Suppressor macrophage (primary cell): ENCODE results near the gene CBFB.

Experiments used
- DNase-seq, 4 experiments: peaks; one replicate each; pipeline ENCODE4 v3.0.0-alpha.2; 2020 to 2022

The CBFB gene

GRCh38 chr16:67043420-67043819 lies 14.5 kb downstream of the CBFB start:
- no peak for DNase-seq

DNA sequence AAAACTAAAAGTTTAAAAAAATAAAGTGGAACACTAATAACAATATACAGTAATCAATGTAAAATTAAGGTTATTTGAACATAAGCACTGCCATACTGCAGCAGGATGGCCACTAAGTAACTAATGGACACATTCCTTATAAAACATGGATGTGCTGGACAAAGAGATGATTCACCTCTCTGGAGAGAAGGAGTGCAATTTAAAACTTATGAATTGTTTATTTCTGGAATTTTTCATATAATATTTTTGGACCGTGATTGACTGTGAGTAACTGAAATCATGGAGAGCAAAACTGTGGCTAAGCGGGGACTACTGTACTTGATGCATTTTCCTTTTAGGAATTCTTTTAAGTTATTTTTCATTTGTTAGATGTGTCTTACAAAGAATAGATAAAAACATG lies 21.8 kb downstream of the CBFB start:
- no peak for DNase-seq

DNA sequence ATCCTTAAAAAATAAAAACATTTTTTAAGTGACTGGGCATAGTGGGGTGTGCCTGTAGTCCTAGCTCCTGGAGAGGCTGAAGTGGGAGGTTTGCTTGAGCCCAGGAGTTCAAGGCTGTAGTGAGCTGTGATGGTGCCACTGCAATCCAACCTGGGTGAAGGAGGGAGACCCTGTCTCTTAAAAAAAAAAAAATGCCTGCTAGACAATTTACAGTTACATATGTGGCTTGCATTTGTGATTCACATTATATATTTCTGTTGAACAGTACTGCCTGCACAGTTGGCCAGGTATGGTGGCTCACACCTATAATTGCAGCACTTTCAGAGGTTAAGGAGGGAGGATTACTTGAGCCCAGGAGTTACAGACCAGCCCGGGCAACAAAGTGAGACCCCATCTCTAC lies 23.4 kb downstream of the CBFB start:
- no peak for DNase-seq

DNA sequence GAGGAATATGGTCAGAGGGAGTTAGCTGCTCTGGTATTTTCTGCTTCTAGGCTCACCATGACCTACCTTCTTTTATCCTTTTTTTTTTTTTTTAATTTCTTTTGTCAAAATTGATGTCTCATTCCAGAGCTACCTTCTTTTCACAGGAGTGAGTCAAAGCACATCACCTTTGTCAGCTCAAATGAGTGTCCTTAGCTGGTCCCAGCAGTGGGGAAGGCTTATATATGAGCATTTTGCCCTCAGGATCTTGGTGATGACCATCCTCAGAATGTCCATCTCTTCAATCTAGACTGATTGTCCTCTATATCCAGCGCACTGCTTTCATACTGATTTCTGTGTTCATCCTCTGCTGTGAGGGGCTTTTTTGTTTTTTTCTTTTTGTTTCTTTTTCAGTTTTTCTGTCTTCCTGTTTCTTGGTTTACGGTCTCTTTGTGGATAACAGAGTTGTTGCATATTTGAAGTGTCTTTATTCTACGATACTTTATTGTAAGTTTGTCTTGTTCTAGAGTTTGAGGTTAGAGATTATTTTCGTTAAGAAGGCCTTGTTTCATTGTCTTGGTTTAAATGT lies 24.9 kb downstream of the CBFB start:
- no peak for DNase-seq

GRCh38 chr16:67054901-67055300 lies 26.0 kb downstream of the CBFB start:
- no peak for DNase-seq

DNA sequence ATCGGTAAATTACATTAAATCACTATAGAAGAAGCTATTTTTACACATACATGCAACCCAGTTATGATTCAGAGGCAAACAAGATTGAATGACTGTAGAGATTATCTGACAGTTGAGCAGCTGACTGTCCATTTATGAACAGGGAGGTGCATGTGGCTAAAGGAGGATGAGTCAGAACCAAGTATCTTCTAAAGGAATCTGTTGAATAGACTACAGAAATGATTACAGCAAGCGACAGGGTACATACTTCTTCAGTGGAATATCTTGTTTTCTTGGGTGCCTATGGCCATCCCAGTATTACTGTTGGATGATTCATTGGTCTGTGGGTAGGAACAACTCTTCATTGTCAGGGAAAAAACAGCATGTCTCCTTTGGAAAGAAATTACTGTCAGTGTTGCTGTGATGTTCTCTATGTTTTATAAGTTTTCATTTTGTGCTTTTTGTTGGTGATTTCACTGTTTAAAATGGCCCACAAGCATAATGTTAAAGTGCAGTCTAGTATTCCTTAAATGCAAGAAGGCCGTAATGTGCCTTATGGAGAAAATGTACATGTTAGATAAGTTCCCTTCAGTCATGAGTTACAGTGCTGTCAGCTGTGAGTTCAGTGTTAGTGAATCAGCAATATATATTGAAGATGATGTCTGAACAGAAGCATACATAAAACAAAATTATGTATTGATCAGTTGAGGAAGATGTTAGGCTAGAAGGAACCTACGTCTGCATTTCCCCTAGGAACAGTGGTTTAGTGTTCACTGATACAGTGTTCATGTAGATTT lies 27.0 kb downstream of the CBFB start:
- peak; percentile 48 to 86 (median 65) for DNase-seq

DNA sequence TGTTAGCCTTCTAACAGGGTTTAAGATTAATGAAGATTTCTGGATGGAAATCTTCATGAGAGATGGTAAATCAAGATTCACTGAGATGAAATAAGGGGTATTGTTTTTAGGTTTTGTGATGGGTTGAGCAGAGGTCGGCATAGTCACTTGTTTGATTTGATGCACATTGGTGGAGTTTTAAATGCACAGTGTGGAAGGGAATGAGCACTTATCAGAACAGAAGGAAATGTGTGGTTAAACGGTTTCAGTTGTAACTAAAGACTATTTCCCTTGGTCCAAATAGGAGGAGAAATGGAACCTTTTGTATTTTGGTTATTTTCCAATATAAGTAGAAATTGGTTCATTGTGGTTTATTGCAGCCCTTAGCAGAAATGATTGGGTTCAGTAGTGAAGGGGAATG lies 34.1 kb downstream of the CBFB start:
- DNase-seq = no peak

DNA sequence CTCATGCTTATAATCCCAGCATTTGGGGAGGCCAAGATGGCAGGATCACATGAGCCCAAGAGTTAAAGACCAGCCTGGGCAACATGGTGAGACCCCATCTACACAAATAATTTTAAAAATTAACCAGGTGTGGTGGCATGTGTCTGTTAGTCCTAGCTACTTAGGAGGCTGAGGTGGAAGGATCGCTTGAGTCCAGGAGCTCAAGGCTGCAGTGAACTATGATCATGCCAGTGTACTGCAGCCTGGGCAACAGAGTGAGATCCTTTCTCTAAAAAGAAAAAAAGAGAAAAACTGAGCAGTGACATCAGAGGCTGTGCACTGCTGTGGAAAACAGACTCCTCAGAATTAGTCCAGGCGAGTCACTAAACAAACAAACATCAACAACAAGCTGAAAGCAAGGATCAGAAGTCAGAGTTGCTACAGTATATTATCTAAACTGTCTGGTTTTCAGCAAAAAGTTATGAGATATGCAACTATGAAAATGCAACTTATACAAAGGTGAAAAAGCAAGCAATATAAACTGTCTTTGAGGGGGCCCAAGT lies 39.3 kb downstream of the CBFB start:
- no peak for DNase-seq

GRCh38 chr16:67071476-67072048 lies 42.6 kb downstream of the CBFB start:
- DNase-seq = no peak

DNA sequence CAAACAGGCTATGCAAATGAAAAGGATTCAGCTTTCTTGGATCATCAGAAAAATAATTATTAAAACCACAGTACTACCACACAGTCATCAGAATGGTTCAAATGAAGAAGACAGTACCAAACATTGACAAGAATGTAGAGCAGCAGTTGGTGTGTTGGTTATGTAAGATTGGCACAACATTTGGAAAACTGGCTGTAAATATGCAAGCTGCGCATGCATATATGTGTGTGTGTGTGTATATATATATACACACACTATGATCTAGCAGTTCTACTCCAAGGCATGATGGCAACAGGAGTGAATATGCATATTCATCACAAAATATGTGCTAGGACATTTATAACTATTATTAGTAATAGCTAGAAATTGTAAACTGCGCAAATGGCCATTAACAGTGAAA lies 46.4 kb downstream of the CBFB start:
- DNase-seq = no peak

DNA sequence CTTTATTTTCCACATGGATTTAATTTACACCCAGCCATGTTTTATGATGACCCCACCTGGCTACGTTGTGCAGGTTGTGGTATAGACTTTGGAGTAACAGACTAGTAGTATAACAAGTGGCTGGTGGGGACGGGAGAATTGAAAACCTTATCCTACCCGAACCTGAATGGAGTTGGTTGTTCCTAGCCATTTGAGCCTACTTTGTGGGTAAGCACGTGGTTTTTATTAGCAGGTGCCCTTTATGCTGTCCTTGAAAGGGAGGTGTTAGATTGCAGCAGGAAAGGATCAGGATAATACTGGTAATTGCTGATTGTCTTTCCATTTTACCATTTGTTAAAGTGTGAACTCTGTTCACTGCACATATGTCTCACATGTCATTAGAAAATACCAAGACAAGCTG lies 48.9 kb downstream of the CBFB start:
- DNase-seq = no peak

DNA sequence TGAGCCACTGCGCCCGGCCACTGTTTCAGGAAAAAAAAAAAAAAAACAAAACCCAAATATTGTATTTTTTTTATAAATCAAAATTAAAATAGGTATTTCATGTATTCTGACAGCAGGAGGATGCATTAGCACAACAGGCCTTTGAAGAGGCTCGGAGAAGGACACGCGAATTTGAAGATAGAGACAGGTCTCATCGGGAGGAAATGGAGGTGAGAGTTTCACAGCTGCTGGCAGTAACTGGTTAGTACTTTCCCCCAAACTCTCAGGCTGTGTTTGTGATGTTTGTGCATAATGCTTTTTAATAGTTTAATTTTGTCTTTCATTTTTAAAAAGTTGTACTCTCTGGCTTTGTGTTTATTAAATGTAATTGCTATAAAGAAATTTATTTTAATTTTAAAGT lies 53.2 kb downstream of the CBFB start:
- DNase-seq = no peak

GRCh38 chr16:67082891-67083290 lies 53.9 kb downstream of the CBFB start:
- no peak for DNase-seq

- DNase-seq = peak in 1 of 4 experiments; percentile 24
These were observed 55.5 kb downstream of the CBFB start for GRCh38 chr16:67084345-67085028.

DNA sequence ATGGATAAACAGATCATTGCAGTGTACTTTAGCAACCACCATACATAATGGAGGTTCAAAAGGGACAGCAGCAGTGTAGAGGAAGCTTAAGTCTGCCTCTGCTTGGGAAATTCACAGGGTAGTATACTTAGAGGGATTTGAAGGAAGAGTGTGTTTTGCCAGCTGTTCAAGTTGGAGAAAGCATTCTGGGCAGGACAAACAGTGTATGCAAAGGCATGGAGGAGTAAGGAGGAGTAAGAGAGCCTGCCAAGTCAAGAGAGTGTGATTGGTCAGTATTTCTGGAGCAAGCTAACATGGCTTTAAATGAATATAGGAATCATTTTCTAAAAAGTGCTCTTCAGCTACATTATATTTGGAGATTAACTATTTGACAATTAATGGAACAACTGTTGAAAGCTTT lies 57.9 kb downstream of the CBFB start:
- no peak for DNase-seq

GRCh38 chr16:67087291-67087690 lies 58.3 kb downstream of the CBFB start:
- no peak for DNase-seq

- DNase-seq = no peak
These were observed 58.9 kb downstream of the CBFB start for GRCh38 chr16:67087803-67088202.

GRCh38 chr16:67088551-67088950 lies 59.6 kb downstream of the CBFB start:
- DNase-seq = no peak

GRCh38 chr16:67089101-67089500 lies 60.2 kb downstream of the CBFB start:
- DNase-seq = no peak

GRCh38 chr16:67091906-67092566 lies 63.1 kb downstream of the CBFB start:
- no peak for DNase-seq

- no peak for DNase-seq
These were observed 64.3 kb downstream of the CBFB start for GRCh38 chr16:67093098-67093726.

GRCh38 chr16:67098599-67098998 lies 69.7 kb downstream of the CBFB start:
- DNase-seq = no peak
